ENCODE measurements around the gene MIR17HG.
"Not testable (repeated sequence)": the region's sequence is repeated elsewhere in the genome, so short reads cannot be mapped to it uniquely, and the experiment has no call there.

The MIR17HG gene

DNA sequence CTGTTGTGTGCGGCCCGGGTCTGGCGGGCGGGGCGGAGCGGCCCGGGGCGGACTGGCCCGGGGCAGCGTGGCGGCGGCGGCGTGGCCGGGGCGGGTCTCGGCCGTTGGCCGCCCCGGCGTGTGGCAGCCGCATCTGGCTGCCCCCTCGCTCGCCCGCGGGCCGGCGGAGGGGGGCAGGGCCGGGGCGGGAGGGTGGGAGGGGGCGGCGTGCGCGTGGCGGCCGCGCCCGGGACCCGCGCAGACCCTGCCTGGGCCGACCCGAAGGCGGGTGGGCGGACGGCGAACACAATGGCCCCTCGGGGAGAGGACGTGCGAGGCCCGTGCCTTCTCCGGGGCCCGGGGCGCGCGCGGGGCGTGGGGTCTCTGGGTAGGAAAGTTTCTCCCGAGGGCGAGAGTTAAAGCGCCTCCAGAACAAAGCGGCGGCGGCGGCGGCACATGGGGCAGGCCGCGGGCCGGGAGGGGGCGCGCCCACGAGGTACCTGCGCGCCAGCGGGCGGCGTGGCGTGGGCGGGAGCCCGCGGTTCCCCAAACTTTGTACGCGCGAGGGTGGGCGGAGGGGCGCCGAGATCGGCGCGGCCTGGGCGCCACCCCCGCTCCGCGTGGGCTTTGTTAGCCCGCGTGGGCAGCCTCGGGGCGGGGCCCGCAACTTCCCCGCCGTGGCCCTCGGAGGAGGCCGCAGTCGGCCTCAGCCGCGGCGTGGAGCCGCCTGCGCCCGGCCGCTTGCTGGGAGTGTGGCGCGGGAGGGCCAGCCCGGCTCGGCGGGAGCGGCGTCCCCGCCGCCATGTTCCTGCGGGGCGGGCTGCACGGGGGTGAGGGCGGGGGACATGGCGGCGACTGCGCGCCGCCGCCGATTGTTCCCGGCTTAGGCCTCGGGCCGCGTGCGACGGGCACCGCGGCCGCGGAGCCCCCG lies 764 bp downstream of the MIR17HG start:
- peak; percentile 56 for DNase-seq (ENCODE audit: low spot score)

DNA sequence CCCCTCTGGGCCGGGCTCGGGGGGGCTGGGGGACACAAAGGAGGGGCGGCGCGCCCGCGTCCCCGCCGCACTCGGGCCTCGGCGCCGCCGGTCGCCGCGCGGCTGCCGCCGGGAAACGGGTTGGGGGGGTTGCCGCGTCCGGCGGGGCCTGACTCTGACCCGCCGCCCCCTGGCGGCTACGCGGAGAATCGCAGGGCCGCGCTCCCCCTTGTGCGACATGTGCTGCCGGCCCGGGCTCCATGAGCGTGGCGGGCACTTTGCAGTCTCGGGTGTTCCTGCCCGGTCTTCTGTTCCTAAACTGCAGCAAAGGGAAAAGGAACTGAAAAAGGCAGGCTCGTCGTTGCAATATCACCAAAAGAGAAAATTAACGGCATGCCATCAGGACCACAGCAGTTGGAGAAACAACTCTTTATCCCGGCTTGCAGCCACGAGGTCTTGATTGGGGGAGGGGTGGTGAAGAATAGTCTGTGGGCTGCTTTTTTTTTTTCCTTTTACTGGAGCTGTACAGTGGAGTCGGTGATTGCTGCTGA lies 1.5 kb downstream of the MIR17HG start:
- peak; percentile 87 for DNase-seq (ENCODE audit: low spot score)

DNA sequence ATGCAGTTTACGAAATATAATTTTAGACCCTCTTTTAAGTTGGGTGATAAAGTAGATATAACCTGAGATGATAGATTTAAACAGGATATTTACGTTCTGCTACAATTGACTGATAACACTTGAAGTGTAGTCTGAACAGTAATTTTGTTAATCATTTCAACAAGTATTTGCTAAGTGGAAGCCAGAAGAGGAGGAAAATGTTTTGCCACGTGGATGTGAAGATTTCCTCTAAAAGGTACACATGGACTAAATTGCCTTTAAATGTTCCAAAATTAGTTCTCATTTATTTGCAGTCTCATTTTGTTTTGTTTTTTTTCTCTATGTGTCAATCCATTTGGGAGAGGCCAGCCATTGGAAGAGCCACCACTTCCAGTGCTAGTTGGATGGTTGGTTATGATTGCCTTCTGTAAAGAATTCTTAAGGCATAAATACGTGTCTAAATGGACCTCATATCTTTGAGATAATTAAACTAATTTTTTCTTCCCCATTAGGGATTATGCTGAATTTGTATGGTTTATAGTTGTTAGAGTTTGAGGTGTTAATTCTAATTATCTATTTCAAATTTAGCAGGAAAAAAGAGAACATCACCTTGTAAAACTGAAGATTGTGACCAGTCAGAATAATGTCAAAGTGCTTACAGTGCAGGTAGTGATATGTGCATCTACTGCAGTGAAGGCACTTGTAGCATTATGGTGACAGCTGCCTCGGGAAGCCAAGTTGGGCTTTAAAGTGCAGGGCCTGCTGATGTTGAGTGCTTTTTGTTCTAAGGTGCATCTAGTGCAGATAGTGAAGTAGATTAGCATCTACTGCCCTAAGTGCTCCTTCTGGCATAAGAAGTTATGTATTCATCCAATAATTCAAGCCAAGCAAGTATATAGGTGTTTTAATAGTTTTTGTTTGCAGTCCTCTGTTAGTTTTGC lies 2.8 kb downstream of the MIR17HG start:
- peak; percentile 27 for DNase-seq (ENCODE audit: low spot score)

DNA sequence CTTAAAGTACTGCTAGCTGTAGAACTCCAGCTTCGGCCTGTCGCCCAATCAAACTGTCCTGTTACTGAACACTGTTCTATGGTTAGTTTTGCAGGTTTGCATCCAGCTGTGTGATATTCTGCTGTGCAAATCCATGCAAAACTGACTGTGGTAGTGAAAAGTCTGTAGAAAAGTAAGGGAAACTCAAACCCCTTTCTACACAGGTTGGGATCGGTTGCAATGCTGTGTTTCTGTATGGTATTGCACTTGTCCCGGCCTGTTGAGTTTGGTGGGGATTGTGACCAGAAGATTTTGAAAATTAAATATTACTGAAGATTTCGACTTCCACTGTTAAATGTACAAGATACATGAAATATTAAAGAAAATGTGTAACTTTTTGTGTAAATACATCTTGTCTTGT lies 3.6 kb downstream of the MIR17HG start:
- DNase-seq (ENCODE audit: low spot score) = no peak

DNA sequence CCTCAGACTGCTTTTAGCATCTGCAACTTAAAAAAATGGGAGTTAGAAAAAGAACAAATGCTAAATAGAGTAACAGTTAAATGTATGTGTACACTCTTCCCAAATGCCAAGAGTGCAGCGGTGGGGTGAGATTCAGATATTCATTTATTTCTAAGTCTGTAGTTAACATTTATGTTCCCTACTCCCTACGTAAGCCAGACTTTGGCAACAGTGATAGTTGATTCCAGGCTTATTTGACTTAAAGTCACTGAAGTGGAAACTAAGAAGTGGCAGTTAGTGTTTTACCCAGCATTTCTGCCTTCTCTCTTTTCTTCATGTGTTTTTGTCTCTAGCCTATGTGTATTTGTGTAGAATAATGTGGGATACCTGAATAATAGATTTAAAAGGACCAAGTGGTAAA lies 4.5 kb downstream of the MIR17HG start:
- no peak for DNase-seq (ENCODE audit: low spot score)

DNA sequence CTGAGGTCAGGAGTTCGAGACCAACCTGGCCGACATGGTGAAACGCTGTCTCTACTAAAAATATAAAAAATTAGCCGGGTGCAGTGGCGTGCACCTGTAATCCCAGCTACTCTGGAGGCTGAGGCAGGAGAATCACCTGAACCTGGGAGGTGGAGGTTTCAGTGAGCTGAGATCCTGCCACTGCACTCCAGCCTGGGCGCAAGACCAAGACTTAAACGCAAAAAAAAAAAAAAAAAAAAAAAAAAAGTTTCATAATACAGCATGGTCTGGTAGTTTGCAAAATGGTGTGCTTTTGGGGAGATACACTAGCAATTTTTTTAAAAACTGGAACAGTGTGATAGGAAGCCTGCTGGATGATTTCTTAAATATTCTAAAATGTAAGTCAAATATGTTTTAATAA lies 5.4 kb downstream of the MIR17HG start:
- DNase-seq (ENCODE audit: low spot score) = not testable (repeated sequence)

DNA sequence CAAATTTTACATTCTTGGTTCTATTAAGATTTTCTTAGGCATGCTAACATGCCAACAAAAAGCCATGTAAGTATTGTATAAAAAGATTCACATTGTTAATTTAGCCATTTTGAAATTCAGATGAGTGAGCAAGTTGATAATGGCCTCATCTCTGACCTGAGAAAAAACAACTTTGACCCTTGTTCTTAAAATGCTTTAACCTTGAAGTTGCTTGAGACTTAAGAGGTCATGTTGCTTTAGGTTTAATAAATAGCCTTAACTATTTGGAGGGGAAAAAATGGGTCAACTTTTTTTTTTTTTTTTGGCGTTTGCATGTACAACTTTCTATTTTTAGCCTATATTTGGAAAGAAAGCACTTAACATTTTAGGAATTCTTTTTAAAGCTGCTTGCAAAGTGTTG lies 6.0 kb downstream of the MIR17HG start:
- DNase-seq (ENCODE audit: low spot score) = no peak

DNA sequence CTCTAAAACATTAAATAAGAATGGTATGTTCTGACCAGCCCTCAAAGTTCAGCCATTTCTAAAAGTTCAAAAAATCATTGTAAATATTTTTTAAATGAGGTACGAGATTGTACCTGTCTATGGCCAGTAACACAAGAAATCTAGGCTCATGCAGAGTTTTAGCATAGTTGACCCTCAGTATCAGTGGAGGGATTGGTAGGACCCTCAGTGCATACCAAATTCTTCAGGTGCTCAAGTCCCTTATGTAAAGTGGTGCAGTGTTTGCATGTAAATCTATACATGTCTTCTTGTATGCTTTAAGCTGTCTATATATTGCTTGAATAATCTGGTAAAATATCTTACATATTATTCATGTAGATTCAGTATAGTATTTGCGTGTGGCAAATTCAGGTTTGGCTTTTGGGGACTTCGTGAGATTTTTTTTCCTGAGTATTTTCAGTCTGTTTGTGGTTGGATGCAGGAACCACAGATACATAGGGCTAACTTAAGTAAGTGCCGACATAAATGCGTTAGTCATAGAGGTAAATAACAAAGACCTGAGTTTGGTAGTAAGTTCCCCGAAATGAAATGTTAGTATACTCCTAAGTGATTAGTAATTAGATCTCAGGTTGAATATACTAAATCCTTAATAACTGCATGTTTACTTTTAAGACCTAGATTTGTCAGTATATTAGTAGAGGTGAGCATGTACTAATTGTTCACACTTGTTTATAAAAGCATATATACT lies 7.8 kb downstream of the MIR17HG start:
- no peak for DNase-seq (ENCODE audit: low spot score)

DNA sequence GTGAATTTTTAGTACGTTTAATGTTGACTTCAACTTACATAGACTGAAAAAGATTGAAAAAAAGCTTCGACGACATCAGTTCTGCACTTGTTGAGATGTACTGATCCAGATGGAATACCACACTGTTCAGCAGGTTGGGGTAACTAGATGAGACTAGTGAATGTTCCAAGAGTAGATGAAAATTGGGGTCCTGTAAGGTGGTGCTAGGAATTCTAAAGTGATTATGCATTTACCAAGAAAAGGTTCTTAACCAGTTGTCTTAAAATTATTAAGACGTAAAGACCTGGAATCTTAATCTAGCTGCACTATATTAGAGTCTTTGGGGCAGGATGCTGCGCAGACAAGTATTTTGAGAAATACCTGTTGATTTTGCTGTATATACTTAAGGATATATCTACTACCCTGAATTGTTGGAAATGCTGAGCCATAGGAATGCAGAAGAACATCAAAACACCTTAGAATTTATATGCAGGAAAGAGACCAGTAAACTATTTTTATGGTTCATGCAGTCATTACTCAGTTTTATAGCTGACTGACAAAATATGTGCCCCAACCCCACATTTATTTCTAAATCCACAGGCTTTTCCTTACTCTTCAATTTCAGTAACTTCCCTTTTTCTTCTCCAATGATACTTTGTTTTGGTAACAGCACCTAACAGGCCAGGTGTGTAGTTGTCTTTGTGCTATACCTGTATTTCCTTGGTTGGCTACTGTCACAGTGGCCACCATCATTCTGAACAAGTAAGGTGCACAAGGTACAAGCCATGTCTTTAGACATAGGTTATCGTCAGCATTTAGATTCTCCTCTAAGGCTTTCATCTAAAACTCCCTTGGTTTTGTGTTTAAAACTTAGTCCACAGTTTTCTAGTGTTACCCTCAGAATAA lies 8.6 kb downstream of the MIR17HG start:
- no peak for DNase-seq (ENCODE audit: low spot score)

DNA sequence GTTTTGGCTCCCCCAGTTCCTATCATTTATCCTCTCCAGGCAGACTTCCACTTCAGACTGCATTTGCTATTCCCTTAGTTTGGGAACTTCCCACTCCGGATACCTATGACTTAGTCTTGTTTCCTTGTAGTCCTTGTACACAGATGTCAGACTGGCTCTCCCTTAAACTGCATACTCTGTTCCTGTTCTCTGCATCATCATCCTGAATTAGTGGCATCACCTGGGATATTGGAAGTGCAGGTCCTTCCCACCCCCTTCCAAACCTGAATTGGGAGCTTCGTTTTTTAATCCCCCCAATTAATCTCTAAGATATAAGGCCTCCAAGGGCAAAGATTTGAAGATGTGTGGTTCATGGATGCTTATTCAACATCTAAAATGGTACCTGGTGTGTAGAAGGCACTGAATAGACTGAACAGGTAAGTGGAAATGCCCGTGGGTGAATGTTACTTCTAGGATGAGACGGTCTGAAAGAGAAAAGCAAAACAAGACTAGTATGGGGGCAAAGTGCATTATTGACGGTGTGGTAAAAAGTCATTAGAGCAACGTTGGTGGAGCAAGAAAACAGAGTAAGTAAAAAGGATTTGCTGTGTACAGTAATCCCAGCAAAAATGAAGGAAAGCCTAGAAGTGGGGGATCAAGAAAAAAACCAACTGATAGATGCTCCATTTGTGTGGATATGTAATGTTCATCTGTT lies 9.6 kb downstream of the MIR17HG start:
- no peak for DNase-seq (ENCODE audit: low spot score)

DNA sequence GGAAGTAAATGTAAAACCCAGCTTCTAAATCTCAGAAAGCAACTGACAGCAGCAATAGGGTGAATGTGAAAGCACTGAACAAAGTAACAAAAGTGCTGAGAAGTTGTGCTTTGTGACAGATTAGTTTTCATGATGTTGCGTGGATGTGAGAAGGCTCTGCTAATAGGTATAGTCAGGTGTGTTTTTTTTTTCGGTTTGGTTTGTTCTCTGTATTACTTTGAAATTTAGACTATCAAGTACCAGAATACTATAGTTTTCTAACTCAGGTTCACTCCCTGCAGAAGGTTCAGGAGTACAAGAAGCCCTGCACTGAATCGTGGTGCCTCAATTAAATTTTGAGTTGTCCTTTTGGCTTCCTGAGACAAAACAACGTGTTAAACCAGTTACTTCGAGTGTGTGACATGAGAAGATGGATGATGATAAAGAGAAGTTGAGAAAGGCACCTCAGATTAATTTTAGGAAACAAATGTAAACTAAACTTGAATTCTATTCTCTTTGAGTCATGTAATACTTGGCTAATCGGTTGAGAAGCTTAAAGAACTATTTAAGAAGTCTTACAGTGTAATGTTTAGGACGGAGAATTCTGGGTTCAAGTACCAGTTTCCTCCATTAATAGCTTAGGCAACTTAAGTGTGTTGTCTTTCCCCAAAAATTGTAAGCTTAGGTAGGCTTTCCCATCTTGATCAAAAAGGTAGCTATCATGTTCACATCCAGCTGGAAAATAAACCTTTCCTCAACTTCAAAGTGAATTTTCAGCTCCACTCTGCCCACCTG lies 10.3 kb downstream of the MIR17HG start:
- no peak for DNase-seq (ENCODE audit: low spot score)

DNA sequence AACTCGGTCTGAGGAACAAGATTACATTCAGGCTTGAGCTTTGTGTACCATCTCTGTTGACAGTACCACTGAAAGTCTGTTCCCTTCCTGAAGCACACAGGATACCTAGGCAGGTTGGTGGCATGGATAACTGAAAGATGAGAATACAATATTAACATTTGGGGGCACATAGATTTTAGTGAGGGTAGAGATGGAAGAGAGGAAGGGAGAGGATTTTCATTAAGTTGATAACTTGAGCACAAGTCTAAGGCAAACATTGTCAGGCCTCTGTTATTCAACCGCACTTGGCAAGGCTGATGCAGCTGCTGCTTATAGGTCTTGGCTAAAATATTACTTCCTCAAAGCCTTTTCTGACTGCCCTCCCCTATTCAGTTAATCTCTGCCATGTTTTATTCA lies 10.9 kb downstream of the MIR17HG start:
- DNase-seq (ENCODE audit: low spot score) = no peak

DNA sequence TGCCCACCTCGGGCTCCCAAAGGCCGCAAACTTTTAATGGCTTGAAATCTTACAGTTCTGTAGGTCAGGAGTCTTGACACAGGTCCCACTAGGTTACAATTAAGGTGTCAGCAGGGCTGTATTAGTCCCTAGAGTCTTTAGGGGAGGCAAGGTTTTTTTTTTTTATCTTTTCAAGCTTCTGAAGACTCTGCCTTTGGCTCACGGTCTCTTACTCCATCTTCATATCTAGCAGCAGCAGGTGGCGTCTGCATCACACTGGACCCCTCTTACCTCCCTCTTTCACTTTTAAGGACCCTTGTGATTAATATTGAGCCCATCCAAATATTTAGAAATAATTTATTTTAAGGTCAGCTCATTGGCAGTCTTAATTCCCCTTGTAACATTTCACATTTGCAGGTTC lies 11.6 kb downstream of the MIR17HG start:
- no peak for DNase-seq (ENCODE audit: low spot score)

DNA sequence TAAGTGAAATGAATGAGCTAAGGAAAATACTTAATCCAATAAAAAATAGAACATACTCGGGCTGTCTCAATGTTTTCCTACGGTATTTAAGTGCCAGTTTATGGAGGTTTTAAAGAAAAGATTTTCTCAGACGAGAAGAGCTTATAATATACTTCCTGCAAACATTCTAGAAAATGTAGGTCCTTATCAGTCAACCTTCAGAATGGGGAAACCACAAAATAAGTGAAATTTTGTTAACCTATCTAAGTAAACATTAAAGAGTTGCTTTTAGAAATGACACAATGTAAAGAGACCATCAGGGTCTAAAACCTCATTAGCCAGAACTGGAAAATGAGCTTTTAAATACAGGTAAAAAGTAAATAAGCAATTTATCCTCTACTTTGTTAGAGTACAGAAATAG lies 12.1 kb downstream of the MIR17HG start:
- DNase-seq (ENCODE audit: low spot score) = no peak

DNA sequence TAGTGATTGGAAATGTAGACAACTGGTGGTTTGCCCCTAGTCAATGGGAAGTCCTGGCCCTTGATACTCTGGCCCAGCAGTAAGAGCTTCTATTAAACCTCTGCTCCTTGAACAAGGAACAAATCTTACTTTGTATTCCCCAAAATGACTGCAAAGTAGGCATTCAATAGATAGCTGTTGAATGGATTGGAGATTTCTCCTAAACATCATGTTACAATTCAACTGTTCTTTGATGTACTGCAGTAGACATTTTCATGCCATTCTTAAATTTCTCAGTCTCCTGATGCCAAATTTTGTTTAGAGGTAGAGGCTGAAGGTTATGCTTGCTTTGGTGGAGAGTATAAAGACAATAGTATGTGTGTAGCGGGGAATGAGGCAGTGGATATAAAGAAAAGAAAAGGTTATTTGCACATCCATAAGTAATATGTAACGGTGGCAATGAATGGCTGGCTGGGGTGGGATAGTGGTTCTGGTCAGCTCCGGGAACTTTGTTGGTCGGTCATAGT lies 12.8 kb downstream of the MIR17HG start:
- DNase-seq (ENCODE audit: low spot score) = no peak

DNA sequence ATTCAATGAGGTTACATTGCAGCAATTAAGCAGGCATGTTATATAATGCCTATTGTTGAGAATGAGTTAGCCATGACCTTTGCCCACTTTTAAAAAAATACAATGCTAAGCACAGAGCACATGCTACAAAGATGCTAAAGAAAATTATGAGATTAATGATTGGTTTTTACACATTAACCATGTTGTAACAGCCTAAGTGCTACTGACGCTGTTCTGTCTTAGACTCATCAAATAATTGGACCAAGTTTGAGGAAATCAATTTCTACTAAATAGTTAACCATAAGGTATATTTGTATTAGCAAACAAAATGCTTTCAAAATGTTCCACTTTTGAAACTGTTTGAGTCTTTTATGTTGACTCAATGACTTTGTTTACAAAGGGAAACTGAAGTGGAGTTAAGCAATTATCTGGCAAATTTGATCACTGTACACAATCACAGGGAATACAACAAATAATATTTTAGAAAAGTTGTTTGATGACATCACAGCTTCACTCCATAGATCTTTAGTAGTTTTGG lies 14.3 kb downstream of the MIR17HG start:
- no peak for DNase-seq (ENCODE audit: low spot score)

DNA sequence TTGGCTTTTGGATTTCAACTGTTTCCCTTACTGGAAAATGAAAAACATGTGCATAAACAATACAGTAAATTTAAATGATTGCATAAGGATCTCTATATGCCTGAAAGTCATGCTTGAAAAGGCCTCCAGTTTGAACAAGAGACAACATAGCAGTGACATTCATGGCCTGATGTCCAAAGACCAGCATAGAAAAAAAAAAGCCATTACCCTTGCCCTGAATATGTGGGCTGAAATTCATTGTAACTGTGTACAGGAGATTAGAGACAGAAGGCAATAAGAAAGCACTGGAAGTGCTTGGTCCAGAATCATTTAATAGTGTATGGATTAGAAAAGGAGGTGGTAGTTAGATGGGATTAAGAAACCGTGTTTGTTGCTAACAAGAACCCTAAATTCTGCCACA lies 15.4 kb downstream of the MIR17HG start:
- no peak for DNase-seq (ENCODE audit: low spot score)

DNA sequence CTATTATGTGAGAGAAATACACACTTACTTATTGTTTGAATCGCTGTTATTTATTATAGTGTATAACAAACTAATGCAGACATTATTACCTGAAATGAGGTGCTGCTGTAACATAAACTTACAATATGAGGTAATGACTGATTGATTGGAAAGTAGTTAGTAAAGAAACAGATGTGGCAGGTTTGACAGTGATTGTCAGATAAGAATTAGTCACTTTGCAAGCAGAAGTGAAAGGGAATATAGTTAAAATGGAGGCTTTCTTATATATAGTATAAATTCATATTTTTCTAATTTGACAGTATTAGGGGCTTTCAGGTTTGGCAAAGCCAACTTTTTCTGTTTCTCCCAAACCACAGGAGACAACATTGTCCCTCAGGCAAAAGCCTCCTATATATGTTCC lies 20.6 kb downstream of the MIR17HG start:
- DNase-seq (ENCODE audit: low spot score) = no peak
